Islet precursor cell (in vitro differentiated cells): Measurements from ENCODE around the gene DIDO1.
A peak's percentile ranks its signal among the peaks of the same experiment; 100 is the strongest.

Experiments used
- DNase-seq: peaks from one replicate; pipeline ENCODE4 v3.0.0-alpha.2; 2018

The DIDO1 gene

GRCh38 chr20:62907384-62908317 is 18.7 kb downstream of the DIDO1 start:
- DNase-seq: no peak

DNA sequence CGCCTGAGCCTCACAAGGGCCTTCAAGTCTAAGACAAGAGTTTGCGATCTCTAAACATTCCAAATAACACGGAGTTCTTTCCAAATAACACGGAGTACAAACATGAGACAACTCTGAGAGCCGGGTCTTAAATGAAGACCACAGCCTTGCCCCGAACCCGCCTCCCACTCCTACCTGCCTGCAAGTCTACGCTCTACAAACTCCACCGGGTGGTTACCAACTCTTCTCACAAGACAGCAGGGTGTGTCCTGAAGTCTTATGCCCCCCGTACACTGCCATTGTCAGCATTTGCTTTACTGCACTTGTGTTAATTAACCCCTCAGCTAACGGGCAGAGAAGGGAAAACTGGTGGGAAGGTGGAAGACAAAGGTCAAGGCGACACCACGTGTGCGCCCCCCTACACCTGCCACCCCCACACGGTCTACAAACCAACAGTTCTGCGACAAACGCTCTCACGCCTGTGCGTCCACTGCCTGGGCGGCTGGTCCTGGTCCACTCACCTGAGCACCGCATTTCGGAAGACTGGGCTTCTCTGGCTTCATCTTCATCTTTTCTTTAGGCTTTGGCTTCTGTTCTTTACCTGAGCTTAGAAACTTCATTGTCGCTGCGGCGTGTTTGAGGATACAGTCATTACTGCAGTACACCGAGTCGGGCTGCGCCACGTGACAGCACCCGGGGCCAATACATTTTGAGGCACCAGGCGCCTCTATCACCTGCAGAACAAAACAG is 19.5 kb downstream of the DIDO1 start:
- DNase-seq: no peak

DNA sequence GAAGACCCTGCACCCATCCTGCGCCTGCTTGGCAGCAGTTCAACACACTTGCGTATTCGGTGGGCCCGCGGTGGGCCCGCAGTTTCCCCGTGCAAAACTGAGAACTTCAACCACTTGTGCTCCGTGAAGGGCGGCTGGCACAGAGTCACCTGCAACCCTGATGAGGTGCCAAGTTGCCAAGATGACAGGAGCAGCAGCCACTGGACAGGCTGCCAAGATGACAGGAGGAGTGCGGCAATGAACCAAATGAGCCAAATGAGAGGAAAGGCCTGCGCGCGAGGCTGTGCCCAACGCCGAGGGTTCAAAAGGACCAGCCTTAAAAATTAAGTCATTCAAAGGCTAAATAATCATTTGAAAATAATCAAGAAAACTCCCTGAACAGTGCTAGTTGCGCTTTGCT is 20.1 kb downstream of the DIDO1 start:
- DNase-seq: no peak

DNA sequence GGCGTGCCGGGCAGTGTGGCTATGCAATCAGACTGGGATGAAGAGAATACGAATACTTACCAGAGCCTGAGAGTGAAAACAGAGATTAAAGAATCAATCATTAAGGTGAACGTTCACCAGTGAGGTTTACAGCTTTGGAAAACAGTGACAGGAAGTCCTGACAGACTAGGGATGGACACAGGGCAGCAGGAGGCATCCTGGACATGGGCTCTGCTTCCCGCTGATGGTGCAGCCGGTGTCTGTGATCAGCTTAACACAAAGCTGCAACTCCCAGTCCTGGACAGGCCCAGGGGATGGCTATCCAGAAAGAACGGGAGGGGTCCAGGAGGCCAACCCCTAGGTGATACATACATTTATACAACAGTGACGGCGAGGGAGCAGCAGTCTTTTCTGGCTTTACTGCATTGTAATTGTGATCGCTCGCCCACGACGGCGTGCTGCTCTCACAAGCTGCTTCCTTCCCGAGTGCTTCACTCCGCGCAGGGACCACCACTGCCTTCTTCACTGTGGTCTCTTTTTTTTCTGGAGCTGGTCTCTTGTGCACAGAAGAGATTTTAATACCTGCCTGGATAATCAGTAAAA is 20.7 kb downstream of the DIDO1 start:
- no peak for DNase-seq

DNA sequence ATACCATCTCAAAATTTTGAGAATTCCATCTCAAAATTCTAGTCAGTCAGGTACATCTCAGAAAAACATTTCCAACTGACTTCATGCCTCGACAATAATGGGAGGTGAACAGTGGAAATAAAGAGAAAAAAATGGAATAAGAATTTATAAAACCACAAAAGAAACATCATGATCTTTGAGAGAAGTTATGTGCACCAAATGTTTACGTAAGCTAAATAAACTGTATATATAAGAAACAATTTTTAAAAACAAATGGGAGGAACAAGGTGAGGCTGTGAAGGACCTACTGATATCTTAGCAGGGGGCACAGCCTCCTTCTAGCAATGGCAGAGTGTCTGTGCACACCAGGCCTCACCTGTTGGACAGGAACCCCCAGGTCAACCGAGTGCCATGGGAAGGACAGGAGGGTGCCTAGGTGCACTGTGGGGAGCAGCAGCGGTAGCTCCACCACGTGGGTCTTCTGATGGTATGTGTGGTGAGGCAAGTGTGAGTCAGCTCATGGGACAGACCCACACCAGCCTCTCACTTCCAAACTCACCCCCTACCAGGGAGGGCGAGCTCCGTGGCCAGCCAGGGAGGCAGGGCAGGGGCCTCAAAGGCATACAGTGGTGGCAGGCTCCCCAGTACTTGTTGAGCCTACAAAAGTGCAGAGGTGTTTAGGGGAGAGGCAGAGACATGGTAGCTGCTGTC is 23.2 kb downstream of the DIDO1 start:
- no peak for DNase-seq

DNA sequence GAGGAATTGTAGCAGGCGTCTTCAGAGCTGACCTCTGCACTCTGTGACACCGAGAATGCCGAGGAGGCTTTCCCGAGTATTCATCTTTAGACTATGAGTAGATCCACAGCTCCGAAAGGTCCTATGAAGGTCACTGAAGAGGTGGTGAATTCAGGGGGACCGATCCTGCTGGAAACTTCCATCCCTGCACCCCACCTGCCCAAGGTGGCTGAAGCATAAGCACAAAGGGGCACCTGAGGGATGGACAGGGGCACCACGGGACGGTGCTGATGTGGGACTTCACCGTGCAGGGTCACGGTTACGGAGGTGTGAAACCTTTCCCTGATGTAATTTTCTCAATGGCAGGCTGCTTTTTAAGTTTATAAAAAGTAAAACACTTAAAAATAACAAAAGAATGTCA is 24.4 kb downstream of the DIDO1 start:
- no peak for DNase-seq

- DNase-seq: peak; percentile 80
Measured at GRCh38 chr20:62900692-62901584, 25.4 kb downstream of the DIDO1 start.

DNA sequence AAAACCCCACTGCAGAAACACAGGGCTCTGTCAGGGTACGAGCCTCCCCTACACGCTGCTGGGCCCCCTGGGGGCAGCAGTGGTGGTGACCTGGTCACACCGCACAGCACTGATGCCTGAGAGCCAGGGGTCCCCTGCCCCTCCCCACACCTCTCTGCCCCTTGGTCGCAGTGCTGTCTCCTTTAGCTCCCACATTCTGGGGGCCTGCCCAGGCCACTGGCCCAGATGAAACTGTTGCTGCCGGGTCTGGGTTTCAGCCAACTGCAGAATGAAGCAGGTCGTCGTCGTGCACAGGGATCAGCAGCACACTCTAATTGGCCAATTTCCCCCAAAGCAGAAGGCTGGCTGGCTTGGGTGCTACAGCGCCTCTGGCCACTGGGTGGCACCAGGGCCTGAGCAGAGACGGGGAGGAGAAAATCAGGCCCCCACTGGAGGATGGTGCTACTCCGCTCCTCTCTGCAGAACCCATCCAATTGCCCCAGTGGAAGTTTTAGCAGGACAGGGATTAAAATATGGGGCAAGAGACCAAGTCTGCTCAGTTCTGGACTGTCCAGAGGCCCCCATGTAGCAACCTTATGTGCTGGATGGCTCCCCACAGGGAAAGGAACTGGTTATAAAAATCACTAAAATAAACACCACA is 26.1 kb downstream of the DIDO1 start:
- peak; percentile 92 for DNase-seq

- no peak for DNase-seq
Measured at GRCh38 chr20:62899633-62900051, 26.7 kb downstream of the DIDO1 start.

- DNase-seq: no peak
Measured at GRCh38 chr20:62898970-62899632, 27.2 kb downstream of the DIDO1 start.

DNA sequence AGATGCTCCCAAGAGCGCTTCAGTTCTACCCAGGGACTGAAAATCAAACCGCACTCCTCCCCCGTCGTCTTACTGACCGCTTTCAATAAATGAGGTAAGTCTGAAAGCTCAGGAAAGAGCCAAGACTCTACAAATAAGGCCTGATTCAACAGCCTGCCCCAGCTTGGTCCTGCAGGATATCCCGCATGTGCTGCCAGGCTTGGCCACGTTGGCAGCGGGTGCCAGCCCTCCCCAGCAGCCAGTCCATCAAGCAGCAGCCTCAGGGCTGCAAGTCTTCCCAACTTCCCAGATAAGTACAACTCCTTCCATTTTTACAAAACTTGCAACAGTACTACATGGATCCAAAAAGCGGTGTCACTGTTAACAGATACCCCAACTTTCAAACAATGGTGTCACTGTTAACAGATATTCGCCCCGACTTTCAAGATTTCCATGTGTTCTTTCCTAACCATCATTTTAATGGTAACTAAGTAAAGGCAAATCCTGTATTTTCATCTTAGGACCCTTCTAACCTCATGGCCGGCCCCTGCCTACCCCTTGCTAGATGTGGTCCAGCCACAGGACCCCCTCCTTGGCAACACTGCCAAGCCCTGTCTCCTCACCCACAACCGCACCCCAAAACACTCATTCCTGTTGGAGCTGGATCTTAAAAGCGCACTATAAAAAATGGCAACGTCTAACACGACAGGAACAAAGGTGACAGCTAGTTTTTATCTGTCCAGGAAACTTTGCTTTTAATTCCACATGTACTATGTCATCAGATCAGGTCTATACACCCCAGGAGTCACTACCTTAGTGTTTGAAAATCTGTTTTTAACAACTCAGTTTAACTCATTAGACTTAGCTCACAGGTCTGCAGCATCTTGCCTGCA is 28.0 kb downstream of the DIDO1 start:
- DNase-seq: no peak

DNA sequence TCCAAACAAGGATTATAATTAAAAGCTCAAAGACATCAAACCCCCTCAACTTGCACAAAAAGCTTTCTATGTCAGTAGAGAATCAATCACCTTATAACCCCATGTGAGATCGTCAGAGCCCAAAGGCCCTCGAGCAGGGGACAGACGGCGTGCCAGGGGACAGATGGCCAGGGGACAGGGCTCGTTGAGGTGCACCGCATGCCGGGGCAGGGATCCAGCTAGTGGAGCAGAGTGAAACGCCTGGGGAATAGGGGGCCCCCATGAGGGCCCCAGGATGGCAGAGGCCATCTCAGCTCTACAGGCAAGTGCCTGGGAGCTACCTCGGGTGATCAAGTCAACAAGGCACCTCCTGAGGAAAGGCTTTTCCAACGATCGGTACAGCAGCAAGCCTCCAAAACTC is 28.6 kb downstream of the DIDO1 start:
- no peak for DNase-seq

DNA sequence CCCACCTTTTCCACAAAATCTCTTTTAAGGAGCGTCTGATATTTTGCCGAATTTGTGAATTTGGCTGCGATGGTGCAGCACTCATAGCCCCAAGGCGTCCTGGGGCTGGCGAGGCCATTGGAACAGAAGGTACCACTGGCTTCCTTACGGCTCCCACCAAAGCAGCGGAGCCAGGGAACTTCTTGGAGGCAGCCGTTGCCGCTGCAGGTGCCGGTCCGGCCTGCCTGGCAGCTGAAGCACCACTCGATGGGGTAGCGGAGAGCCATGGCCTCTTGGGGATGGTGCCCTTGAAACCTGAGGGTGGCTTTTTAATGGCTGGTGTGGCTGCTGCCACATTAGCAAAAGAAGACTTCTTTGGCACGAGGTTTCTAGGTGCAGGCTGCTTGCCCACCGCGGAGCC is 29.8 kb downstream of the DIDO1 start:
- no peak for DNase-seq

DNA sequence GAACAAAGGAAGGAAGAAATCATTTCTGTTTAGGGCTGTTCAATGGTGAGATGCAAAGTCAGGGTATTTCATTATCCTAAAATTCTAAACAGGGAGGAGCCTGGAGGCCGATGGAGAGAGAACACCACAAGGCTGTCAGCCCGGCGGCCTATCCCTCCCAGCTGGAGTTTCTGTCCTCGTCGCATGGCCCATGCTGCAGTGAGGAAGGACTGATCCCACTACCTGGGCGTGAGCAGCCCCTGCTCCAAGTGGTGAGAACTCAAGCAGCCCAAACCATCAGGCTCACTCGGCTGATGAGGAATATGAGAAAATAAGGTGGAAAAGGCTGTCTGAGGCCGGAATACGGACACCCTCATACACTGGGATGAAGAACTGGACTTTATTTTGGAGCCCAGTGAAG is 30.8 kb downstream of the DIDO1 start:
- DNase-seq: no peak

GRCh38 chr20:62894261-62894660 is 32.0 kb downstream of the DIDO1 start:
- DNase-seq: no peak

- no peak for DNase-seq
Measured at GRCh38 chr20:62893700-62894099, 32.6 kb downstream of the DIDO1 start.

DNA sequence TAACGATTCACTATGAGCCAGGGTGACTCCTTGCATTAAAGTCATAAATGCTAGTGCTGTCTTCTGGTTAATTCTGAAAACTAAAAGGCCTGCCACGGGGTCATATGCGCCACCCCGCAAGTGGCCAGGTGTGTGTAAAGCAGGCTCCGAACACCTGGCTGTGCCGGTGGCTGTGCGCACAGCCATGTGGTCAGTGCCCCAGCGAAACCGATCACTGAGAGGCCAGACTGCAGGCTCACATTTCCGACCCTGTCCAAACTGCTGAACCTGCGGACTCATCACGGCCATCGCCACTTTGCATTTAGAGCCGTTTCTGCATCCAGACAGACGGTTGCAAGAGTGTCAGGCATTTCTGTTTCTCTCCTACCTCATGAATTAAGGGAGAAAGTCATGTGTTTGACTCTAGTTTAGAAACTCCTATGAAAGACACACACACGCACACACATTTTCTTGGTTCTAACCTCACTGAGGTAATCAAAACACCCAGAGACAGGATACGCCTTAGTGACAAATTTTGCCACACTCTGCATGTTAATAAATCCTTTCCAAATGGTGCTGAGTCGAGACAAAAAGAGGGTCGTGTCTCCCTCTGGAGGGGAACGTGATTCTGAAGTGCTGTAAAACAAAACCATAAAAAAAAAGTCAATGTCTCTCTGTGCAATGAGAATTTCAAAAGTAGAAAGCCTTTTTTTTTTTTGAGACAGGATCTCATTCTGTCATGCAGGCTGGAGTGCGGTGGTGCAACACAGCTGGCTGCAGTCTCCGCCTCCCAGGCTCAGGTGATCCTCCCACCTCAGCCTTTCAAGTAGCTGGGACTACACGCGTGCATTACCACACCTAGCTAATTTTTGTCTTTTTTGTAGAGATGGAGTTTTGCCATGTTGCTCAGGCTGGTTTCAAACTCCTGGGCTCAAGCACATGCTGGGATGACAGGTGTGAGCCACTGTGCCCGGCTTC is 33.7 kb downstream of the DIDO1 start:
- no peak for DNase-seq

GRCh38 chr20:62891111-62891510 is 35.2 kb downstream of the DIDO1 start:
- no peak for DNase-seq

DNA sequence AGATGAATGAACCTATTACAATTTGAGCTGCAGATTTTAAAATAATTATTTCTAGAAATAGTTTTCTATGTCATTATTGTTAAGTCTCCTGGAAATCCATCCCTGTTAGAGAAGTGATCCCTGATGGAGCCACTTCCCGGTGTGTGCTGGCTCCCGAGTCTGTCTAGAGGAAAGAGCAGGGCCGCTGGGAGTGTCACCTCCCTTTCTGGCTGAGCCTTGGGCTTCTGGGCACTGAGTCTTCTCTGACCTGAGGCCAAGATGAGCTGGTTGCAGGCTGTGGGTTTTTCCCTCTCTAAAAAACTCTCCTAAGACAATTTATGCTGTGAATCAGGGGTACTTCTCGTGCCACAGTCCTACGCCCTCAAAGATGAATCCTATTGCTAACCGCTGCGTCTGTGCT is 35.9 kb downstream of the DIDO1 start:
- no peak for DNase-seq
